Fibroblast of the aortic adventitia (primary cell): ENCODE data around the gene SUPT4H1. TPM values are rescaled to one million over a fixed set of nuclear protein-coding genes. Genes with fewer than 3 reads are reported as not detected.
A peak's percentile ranks its signal among the peaks of the same experiment; 100 is the strongest.

Source experiments
- DNase-seq: peaks from one replicate; pipeline ENCODE4 v3.0.0-alpha.2; 2010; ENCODE audit warnings: low read depth
- H3K4me3 ChIP-seq: 2 replicates; pipeline ENCODE4 v1.5.1; 2011; ENCODE audit warnings: low read depth, mild to moderate bottlenecking, control low read depth, low read length, moderate library complexity
- total RNA-seq: library from RNA; depleted of rRNA; stranded (reverse); fragments of >200 nt; gene quantifications from 2 replicates; pipeline ENCODE4 v1.2.3, GENCODE V29; 2012; ENCODE audit warnings: low replicate concordance
- TF ChIP-seq, protein P1 (sequence below): IDR thresholded peaks from 2 replicates; pipeline ENCODE4 v1.5.1; 2011; ENCODE audit warnings: mild to moderate bottlenecking, low read length, control low read depth, inconsistent platforms; ENCODE audit not compliant: insufficient read depth

SUPT4H1 gene
- total RNA-seq, 1 donor, result 34.9 TPM

DNA sequence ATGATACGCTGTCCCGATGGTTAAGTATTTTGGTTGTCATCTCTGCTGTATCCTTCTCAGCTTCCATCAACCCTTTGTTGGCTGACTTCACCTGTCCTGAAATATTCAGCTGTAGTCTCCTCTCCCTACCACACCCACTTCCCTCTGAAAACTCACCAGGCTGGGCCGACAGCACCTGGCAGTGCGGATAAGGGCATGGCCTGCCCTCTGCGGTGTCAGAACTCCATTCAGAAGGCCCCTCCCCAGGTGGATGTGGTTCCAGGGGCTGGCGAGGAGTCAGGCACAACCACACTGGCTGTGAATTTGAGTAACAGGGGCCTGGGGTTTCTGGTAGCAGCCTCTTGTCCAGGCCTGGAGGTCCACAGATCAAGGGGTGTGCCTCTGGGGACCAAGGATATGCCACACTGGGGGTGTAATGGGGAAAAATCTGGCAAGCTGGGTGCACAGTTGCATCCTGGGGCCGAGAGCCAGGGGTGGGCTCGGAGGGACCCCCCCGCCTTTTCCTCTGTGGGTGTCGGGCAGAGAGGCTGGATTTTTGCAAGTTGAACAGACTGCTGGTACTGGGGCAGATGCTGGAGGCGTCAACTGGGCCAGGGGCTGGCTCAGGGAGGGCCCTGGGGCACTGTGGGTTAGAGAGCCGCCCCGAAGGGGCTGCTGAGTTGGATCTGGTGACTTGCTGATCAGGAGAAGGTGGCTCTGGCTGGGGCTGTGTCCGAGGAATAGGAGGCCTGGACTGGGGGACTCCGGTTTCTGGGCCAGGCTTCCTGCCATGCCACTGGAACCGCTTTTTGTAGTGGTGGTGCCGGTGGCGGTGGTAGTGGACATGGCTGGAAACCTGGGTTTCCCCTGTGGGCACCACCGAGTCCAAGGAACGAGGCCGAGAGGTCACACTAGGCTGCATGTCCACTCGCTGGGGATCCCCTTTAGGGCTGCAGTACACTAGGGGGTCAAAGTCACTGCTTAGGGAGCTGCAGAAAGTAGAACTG is 5.6 kb upstream of the SUPT4H1 start:
- DNase-seq, result no peak
- no peak overlapping the region for H3K4me3 ChIP-seq
- TF ChIP-seq, protein P1, sequence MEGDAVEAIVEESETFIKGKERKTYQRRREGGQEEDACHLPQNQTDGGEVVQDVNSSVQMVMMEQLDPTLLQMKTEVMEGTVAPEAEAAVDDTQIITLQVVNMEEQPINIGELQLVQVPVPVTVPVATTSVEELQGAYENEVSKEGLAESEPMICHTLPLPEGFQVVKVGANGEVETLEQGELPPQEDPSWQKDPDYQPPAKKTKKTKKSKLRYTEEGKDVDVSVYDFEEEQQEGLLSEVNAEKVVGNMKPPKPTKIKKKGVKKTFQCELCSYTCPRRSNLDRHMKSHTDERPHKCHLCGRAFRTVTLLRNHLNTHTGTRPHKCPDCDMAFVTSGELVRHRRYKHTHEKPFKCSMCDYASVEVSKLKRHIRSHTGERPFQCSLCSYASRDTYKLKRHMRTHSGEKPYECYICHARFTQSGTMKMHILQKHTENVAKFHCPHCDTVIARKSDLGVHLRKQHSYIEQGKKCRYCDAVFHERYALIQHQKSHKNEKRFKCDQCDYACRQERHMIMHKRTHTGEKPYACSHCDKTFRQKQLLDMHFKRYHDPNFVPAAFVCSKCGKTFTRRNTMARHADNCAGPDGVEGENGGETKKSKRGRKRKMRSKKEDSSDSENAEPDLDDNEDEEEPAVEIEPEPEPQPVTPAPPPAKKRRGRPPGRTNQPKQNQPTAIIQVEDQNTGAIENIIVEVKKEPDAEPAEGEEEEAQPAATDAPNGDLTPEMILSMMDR, result no peak

DNA sequence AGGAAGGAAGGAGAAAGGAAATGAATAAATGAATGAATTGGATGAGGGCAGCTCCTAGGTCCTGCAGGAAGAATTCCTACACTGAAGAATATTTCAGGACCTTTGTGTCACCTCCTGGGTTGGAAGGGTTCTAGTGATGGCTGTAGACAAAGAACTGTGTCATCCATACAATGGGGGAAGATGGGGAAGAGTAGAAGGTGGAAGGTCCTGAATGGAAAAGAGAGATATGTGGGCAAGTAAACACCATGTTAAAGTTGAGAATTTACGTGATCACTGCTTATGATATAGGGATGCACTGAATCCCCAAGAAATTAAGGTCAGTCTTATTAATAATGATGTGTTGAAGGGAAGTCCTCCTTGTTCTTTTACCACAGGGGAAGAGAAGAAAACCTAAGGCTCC is 4.2 kb upstream of the SUPT4H1 start:
- no peak overlapping the region for H3K4me3 ChIP-seq
- DNase-seq, result no peak
- TF ChIP-seq, protein P1, result no peak

DNA sequence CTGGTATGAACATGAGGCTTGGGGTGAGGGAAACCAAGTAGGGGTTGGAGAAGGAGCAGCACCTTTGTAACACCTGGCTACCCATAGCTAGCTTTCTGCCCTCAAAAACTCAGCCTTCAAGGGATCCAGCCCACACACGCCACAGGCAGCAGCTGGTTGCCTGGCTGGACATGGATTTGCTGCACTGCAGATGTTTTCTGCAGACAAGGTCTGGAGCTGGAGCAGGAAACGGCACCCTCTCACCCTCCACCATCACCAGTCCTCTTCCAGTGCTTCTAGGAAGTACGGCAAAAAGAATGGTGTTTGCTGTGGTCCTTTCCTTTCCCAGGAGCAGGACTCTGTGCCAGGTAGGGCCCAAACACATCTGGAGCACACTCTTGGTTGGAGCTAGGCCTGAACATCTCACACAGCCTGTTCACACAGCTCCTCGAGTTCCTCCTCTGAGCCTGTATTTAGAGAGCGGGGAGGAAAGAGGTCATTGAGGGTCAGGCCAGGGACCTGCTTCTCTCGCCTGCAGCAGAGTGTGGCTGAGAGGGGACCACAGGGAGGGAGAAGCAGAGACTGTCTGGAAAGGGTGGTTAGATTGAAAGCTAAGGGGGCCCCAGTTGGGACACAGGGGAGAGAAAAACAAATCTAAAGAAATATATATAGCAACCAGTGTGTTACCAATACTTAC is 2.7 kb upstream of the SUPT4H1 start:
- no peak for DNase-seq
- TF ChIP-seq, protein P1, result no peak
- no peak overlapping the region for H3K4me3 ChIP-seq

DNA sequence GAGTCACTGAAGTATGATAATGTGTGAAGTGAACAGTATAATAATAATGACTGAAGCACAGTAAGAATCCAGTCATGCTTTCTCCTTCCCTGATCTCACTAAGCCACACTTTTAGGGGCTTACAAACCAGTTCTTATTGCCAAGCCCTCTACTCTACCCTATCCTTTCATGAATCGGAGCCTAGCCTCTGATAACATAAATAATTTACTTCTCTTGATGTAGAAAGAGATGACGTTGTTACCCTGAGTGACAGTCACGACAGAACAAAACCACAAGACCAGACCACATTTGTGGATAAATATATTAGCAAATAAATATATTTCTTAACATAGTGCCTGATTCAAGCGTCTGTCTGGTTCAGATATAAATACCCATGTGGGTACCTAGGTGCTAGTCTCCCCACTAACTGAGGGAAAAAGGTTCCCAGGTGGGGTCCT is 1.4 kb upstream of the SUPT4H1 start:
- TF ChIP-seq, protein P1, result no peak
- no peak for DNase-seq
- H3K4me3 ChIP-seq, result no peak overlapping the region

DNA sequence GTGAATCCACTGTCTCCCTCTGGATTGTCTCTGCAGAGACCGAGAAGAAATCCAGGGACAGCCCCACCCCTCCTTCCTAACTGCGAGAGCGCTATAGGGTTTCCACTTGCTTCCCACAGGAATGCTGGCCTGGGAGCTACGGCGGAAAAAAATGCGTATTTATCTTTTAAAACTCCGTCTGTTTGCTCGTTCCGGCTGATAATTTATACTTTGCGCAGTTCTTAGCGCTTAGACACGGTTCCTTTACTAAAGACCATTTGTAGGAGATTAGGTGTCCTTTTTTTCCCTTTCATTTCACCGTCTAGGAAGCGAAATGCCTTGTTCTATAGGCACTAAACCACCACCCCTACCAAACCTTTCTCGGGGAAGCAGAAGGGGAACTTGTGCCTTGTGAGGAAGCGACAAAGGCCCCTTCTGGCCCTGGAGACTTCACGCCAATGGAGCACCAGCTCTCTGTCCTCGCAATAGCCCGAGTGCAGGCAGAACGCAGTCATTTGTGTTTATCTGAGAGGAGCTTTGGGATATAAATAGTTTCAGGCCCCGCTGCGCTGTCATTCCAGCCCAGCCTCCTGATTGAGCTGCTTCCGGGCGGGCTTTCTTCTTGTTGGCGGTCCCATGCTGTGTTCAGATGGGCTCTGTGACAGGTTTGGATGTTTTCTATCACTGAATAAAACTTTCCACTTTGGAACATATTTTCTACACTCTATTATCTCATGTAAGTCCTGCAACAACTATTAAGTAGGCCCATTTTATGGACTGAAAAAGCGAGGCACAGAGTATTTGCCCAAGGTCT is 791 bp upstream of the SUPT4H1 start:
- peak overlapping the region; percentile 100 for H3K4me3 ChIP-seq
- DNase-seq, result peak; percentile 62
- TF ChIP-seq, protein P1, result no peak

DNA sequence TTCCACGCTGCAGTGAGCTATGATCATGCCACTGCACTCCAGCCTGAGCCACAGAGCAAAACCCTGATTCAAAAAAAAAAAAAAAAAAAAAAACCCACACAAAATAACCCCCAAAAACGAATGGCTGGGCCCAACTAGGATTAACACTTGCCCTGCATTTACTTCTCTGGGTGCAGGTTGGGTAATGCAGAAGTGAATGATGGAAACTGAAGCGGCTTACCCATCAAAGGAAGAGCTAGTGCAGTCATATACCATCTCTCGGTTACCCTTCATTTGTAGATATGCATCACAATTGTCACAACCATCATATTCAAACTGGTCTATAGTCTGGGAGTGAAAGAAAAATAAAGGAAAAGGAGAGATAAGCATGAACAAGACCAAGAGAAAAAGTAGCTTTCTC is 819 bp downstream of the SUPT4H1 start:
- DNase-seq, result no peak
- TF ChIP-seq, protein P1, result no peak
- peak overlapping the region; percentile 100 for H3K4me3 ChIP-seq
